Tibial nerve (tissue), 4 donors: ENCODE measurements around the gene IL1A.

Experiments used
- EP300 ChIP-seq, 2 donors: sonication (generic); formaldehyde crosslinking; IDR thresholded peaks; one replicate each; pipeline ENCODE4 v1.6.1; 2017; ENCODE audit warnings: antibody characterized with exemption in 2 of 2, mild to moderate bottlenecking in 1 of 2
- POLR2A ChIP-seq, 2 donors: fragments of 450-650 bp; IDR thresholded peaks; one replicate each; pipeline ENCODE4 v1.6.1; 2017; ENCODE audit warnings: antibody characterized with exemption in 2 of 2, mild to moderate bottlenecking in 2 of 2, moderate library complexity in 2 of 2
- TF ChIP-seq, protein P1 (sequence below), 5 experiments: fragments of 200-600 bp in 3 of 5; fragments of 450-650 bp in 2 of 5; sonication (generic) in 3 of 5; IDR thresholded peaks; one replicate each; pipeline ENCODE4 v1.5.1; 2016 to 2019; ENCODE audit warnings: antibody characterized with exemption in 5 of 5, mild to moderate bottlenecking in 3 of 5, moderate library complexity in 2 of 5

DNA sequence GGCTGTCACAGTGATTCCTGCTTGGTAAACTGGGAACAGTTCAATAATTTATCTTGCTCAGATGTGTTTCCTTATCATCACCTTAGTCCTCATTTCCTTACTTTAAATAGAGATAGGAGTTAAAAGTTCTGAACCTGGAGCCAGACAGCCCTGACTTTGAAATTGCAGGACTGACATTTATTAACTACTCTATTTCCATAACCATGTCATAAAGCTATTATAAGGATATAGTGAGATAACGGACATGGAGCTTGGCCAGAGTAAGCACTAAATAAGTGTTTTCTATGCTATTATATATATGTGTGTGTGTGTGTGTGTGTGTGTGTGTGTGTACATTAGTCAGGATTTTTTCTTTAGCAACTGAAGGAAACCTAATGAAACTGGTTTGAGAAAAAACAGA, 50.4 kb downstream of the IL1A start:
- no peak for TF ChIP-seq EP300 (IDR thresholded peaks at IDR 0.05)
- TF ChIP-seq, protein P1, sequence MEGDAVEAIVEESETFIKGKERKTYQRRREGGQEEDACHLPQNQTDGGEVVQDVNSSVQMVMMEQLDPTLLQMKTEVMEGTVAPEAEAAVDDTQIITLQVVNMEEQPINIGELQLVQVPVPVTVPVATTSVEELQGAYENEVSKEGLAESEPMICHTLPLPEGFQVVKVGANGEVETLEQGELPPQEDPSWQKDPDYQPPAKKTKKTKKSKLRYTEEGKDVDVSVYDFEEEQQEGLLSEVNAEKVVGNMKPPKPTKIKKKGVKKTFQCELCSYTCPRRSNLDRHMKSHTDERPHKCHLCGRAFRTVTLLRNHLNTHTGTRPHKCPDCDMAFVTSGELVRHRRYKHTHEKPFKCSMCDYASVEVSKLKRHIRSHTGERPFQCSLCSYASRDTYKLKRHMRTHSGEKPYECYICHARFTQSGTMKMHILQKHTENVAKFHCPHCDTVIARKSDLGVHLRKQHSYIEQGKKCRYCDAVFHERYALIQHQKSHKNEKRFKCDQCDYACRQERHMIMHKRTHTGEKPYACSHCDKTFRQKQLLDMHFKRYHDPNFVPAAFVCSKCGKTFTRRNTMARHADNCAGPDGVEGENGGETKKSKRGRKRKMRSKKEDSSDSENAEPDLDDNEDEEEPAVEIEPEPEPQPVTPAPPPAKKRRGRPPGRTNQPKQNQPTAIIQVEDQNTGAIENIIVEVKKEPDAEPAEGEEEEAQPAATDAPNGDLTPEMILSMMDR (IDR thresholded peaks at IDR 0.05) = no peak
- TF ChIP-seq POLR2A (IDR thresholded peaks at IDR 0.05) = no peak
